HEK293 (cell line): ENCODE results near the gene DDN.

ENCODE experiments used
- AEBP2 ChIP-seq: fragments of 450-650 bp; formaldehyde crosslinking; IDR thresholded peaks from 2 replicates; pipeline ENCODE4 v1.5.1; 2016; ENCODE audit warnings: missing biosample characterization, missing genetic modification characterization, borderline replicate concordance
- ELK4 ChIP-seq: IDR thresholded peaks from 2 replicates; pipeline ENCODE4 v1.6.1; 2011; ENCODE audit warnings: mild to moderate bottlenecking, low read depth, low read length, borderline replicate concordance
- GFI1B ChIP-seq: fragments of 450-650 bp; formaldehyde crosslinking; IDR thresholded peaks from 2 replicates; pipeline ENCODE4 v1.5.1; 2016; ENCODE audit warnings: missing biosample characterization, missing genetic modification characterization
- GLIS2 ChIP-seq: fragments of 450-650 bp; formaldehyde crosslinking; IDR thresholded peaks from 2 replicates; pipeline ENCODE4 v1.5.1; 2016; ENCODE audit warnings: missing biosample characterization, missing genetic modification characterization
- HOXA7 ChIP-seq: sonication (generic); formaldehyde crosslinking; IDR thresholded peaks from 2 replicates; pipeline ENCODE4 v1.8.1; 2022; ENCODE audit warnings: missing genetic modification reagents, borderline replicate concordance
- KLF1 ChIP-seq: fragments of 450-650 bp; formaldehyde crosslinking; IDR thresholded peaks from 2 replicates; pipeline ENCODE4 v1.5.1; 2016; ENCODE audit warnings: missing biosample characterization, missing genetic modification characterization
- KLF16 ChIP-seq: fragments of 450-650 bp; formaldehyde crosslinking; IDR thresholded peaks from 2 replicates; pipeline ENCODE4 v1.5.1; 2017; ENCODE audit warnings: missing biosample characterization, missing genetic modification characterization
- OSR2 ChIP-seq: fragments of 450-650 bp; formaldehyde crosslinking; IDR thresholded peaks from 2 replicates; pipeline ENCODE4 v1.5.1; 2016; ENCODE audit warnings: missing biosample characterization, missing genetic modification characterization
- PRDM10 ChIP-seq: fragments of 450-650 bp; formaldehyde crosslinking; IDR thresholded peaks from 2 replicates; pipeline ENCODE4 v1.5.1; 2016; ENCODE audit warnings: missing biosample characterization, missing genetic modification characterization
- REST ChIP-seq: fragments of 450-650 bp; formaldehyde crosslinking; IDR thresholded peaks from 2 replicates; pipeline ENCODE4 v1.5.1; 2016; ENCODE audit warnings: missing biosample characterization, missing genetic modification characterization
- SP3 ChIP-seq: fragments of 450-650 bp; formaldehyde crosslinking; IDR thresholded peaks from 2 replicates; pipeline ENCODE4 v1.5.1; 2016; ENCODE audit warnings: missing biosample characterization, missing genetic modification characterization
- WT1 ChIP-seq: fragments of 450-650 bp; formaldehyde crosslinking; IDR thresholded peaks from 2 replicates; pipeline ENCODE4 v1.5.1; 2016; ENCODE audit warnings: missing biosample characterization, missing genetic modification characterization
- YY1 ChIP-seq: fragments of 450-650 bp; formaldehyde crosslinking; IDR thresholded peaks from 2 replicates; pipeline ENCODE4 v1.5.1; 2018; ENCODE audit warnings: missing biosample characterization, missing genetic modification characterization
- ZBTB20 ChIP-seq: fragments of 450-650 bp; formaldehyde crosslinking; IDR thresholded peaks from 2 replicates; pipeline ENCODE4 v1.5.1; 2016; ENCODE audit warnings: missing biosample characterization, missing genetic modification characterization
- ZBTB48 ChIP-seq: fragments of 450-650 bp; formaldehyde crosslinking; IDR thresholded peaks from 2 replicates; pipeline ENCODE4 v1.5.1; 2016; ENCODE audit warnings: missing biosample characterization, missing genetic modification characterization
- ZBTB8A ChIP-seq: fragments of 450-650 bp; formaldehyde crosslinking; IDR thresholded peaks from 2 replicates; pipeline ENCODE4 v1.5.1; 2016; ENCODE audit warnings: missing biosample characterization, missing genetic modification characterization
- ZEB2 ChIP-seq: fragments of 450-650 bp; formaldehyde crosslinking; IDR thresholded peaks from 2 replicates; pipeline ENCODE4 v1.5.1; 2016; ENCODE audit warnings: missing biosample characterization, missing genetic modification characterization
- ZFP37 ChIP-seq: fragments of 450-650 bp; formaldehyde crosslinking; IDR thresholded peaks from 2 replicates; pipeline ENCODE4 v1.5.1; 2016; ENCODE audit warnings: missing biosample characterization, missing genetic modification characterization
- ZNF157 ChIP-seq: fragments of 450-650 bp; formaldehyde crosslinking; IDR thresholded peaks from 2 replicates; pipeline ENCODE4 v1.5.1; 2016; ENCODE audit warnings: missing biosample characterization, missing genetic modification characterization
- ZNF184 ChIP-seq: fragments of 450-650 bp; IDR thresholded peaks from 2 replicates; pipeline ENCODE4 v1.5.1; 2018; ENCODE audit warnings: missing biosample characterization, mild to moderate bottlenecking, missing genetic modification characterization
- ZNF24 ChIP-seq: fragments of 450-650 bp; formaldehyde crosslinking; IDR thresholded peaks from 2 replicates; pipeline ENCODE4 v1.5.1; 2016; ENCODE audit warnings: missing biosample characterization, missing genetic modification characterization
- ZNF341 ChIP-seq: fragments of 450-650 bp; formaldehyde crosslinking; IDR thresholded peaks from 2 replicates; pipeline ENCODE4; 2016; ENCODE audit warnings: low read depth, missing biosample characterization, missing genetic modification characterization
- ZNF362 ChIP-seq: fragments of 450-650 bp; formaldehyde crosslinking; IDR thresholded peaks from 2 replicates; pipeline ENCODE4 v1.5.1; 2016; ENCODE audit warnings: missing biosample characterization, missing genetic modification characterization
- ZNF391 ChIP-seq: fragments of 450-650 bp; formaldehyde crosslinking; IDR thresholded peaks from 2 replicates; pipeline ENCODE4 v1.5.1; 2016; ENCODE audit warnings: low read depth, missing biosample characterization, missing genetic modification characterization, borderline replicate concordance
- ZNF416 ChIP-seq: fragments of 450-650 bp; formaldehyde crosslinking; IDR thresholded peaks from 2 replicates; pipeline ENCODE4 v1.5.1; 2016; ENCODE audit warnings: missing biosample characterization, missing genetic modification characterization
- ZNF501 ChIP-seq: fragments of 450-650 bp; formaldehyde crosslinking; IDR thresholded peaks from 2 replicates; pipeline ENCODE4 v1.5.1; 2016; ENCODE audit warnings: missing biosample characterization, missing genetic modification characterization
- ZNF560 ChIP-seq: fragments of 450-650 bp; formaldehyde crosslinking; IDR thresholded peaks from 2 replicates; pipeline ENCODE4 v1.5.1; 2017; ENCODE audit warnings: missing biosample characterization, missing genetic modification characterization, borderline replicate concordance
- ZNF660 ChIP-seq: fragments of 450-650 bp; IDR thresholded peaks from 2 replicates; pipeline ENCODE4 v1.5.1; 2018; ENCODE audit warnings: missing biosample characterization, mild to moderate bottlenecking, missing genetic modification characterization
- ZSCAN16 ChIP-seq: fragments of 450-650 bp; formaldehyde crosslinking; IDR thresholded peaks from 2 replicates; pipeline ENCODE4 v1.5.1; 2016; ENCODE audit warnings: missing biosample characterization, missing genetic modification characterization

Gene DDN

GRCh38 chr12:49018261-49019119 lies 19.3 kb upstream of the DDN start, which contains the start of gene PRKAG1 (continued):
- TF ChIP-seq AEBP2 (tag by site-specific recombination) (no peak), ZNF501 (tag by site-specific recombination) (peak; percentile 83; the same call in 1 of the 2 replicates), ZNF660 (tag by site-specific recombination) (peak; percentile 84), ZEB2 (tag by site-specific recombination) (peak; percentile 92), KLF16 (tag by site-specific recombination) (peak; percentile 83; the same call in 1 of the 2 replicates), ZFP37 (peak; percentile 87; the same call in 1 of the 2 replicates), HOXA7 (CRISPR knock-in tag) (no peak), OSR2 (tag by site-specific recombination) (no peak), ZSCAN16 (tag by site-specific recombination) (0 out of 2 replicates have a peak, but pooled peaks have one; percentile 34), WT1 (peak; percentile 23; the same call in 1 of the 2 replicates), REST (tag by site-specific recombination) (0 out of 2 replicates have a peak, but pooled peaks have one; percentile 17), ELK4 (peak; percentile 26; the same call in 1 of the 2 replicates), ZNF157 (tag by site-specific recombination) (no peak), ZNF416 (tag by site-specific recombination) (peak; percentile 33; the same call in 1 of the 2 replicates), ZNF560 (tag by site-specific recombination) (no peak), KLF1 (tag by site-specific recombination) (peak; percentile 89), YY1 (tag by site-specific recombination) (peak; percentile 69), GLIS2 (peak; percentile 54; the same call in 1 of the 2 replicates), ZBTB8A (tag by site-specific recombination) (peak; percentile 87), ZNF362 (tag by site-specific recombination) (no peak), ZNF391 (tag by site-specific recombination) (peak; percentile 85; the same call in 1 of the 2 replicates), ZNF341 (tag by site-specific recombination) (0 out of 2 replicates have a peak, but pooled peaks have one; percentile 38), ZNF24 (tag by site-specific recombination) (peak; percentile 54; the same call in 1 of the 2 replicates), ZNF184 (tag by site-specific recombination) (0 out of 2 replicates have a peak, but pooled peaks have one; percentile 7), GFI1B (tag by site-specific recombination) (peak; percentile 48; the same call in 1 of the 2 replicates), PRDM10 (no peak), ZBTB48 (peak; percentile 88), ZBTB20 (peak; percentile 56), SP3 (tag by site-specific recombination) (peak; percentile 79)
